Measurements from ENCODE around the gene CCDC78.

The CCDC78 gene

DNA sequence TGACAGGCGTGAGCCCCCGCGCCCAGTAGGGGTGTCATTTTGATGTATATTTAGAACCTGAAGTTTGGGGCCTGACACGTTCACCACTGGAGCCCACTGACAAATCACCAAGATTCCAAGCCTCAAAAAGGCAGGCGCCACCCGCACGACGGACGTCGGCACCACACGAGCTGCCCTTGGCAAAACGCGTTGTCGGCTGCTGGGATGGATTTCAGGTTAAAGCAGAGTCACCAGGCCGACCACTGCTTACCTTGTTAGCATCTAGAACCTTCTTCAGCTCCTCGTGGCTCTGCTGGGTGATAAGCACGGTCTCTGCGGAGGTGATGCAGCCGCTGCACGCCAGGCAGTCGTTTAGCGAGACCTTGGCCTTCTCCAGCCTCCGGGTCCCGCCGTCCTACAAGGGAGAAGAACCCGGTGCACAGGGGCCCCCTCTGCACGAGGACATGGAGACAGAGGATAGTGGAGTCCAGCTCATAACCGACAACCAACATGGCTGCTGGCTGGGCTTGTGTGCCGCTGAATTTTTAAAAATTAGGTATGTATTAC is 10.8 kb upstream of the CCDC78 start:
- DNase-seq: no peak

DNA sequence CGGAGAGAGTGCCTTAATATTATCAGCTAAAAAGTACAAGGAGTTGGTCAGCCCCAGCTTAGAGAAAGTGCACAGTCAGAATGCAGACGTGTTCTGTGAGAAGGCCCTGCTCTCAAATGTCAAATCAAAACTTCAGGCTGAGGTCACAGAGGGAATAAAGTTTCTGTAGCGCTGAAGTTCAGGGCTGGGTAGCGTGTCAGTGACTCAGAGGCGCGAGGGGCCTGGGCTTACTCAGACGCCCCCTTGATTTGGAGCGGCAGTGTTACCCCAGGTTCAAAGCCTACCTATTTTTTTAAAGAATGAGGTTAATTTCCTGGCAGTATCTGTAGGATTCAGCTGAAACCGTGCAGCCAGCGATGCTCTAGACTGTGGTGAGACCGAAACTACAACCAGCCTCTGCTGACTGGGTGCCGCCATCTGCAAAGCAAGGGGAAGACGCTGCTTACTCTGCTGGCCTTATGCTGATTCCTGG is 9.8 kb upstream of the CCDC78 start:
- no peak for DNase-seq

DNA sequence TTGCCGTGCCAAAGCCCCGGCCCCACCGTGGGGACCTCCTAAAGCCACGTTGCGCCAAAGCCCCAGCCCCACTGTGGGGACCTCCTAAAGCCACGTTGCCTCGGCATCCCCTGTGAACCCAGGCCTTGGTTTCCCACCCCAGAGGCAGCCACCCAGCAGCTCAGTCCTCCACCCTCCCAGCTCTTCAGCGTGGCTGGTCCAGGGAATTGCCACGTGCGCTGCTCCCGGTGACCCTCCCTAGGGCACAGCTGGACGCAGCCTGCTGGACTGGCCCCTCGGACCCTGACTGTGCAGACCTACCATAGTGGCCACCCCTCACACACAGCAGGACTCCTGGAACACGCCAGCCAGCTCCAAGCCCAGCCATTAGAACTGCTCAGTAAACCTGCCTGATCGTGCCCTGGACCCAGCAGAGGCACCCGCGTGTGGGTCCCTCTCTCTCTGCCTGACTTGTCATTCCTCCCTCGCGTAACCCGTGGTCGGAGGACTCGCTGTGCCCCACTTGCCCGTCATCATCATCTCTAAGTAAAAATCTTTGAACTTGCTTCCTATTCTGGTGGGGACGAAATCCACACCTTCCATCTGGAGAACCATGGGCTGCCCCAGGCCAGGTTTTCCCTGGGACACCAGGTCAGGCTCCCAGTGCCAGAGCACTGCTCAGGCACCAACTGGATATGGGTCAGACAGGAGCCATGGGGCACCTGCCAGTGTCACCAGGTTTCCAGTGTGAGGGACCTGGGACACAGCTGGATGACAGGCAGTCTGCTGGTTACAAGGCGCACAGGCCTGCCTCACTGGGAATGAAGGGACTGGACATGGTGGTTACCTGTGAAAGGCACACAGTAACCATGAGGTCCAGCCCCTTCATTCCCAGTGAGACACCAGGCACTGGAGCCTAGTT is 9.0 kb upstream of the CCDC78 start:
- DNase-seq: no peak

DNA sequence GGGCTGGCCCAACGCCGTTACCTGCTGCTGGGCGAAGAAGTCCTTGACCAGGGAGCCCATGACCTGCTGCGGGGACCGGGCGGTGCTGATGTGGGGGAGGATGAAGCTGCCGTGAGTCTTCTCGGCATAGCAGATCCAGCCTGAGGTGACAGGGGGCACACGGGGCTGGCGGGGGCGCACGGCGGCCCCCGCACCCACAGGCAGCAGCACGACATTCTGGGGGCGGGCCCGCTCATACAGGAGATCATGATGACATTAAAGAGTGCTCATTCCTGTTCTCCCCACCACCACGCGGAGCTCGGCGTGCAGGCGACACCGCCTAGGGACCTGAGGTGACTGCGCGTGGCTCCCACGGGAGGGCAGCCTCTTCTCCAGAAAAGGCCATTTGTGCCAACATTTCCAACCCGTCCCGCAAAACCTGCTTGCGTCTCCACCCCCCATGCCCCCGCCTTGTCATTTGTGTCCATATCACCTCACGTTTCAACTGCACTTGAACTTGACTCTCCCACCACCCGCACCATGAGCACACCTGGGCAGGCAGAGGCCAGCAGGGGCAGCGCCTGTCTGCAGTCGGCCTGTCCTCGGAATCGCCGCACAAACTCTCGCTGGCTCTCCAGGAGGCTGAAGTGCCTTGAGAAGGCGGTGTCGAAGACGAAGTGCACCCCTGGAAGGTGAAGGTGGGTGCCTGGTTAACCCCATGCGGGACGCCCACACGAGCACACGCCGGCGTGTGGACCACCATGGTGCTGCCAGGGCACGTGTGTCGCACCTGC is 8.2 kb upstream of the CCDC78 start:
- no peak for DNase-seq

DNA sequence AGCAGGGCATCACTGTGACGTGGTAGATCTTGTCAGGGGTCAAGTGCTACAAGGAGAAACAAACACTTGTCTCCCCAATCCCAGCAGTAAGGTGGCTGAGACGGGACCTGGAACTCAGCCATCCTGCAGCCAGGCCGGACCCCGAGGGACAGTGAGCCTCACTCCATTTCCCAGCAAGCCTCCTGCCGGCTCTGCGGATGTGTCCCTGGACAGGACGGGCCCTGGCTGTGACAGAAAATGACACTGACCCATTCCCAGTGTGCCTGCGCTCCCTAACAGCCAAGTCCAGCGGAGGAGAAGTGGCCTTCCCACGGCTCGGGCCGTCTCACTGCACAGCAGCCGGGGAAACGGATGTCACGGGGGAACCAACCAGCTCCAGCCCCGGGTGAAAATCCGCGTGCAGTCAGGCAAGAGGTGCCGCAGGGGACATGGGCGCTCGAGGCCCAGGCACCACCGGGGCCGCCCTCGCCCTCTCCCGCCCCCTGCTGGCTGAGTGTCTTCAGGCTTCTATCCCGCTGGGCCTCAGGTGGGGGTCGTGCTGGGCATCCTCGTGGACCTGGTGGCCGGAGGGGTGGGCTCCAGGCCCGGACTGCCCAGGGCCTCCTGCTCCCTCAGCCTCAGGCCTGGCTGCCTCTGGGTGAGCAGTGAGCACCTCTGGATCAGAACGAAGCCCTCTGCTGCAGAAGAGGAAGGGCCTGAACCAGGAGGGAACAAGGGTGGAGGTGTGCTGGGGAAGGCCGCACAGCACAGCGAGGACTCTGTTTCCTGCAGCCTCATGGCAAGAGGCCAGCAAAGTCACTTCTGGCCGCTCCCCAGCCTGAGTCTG is 7.4 kb upstream of the CCDC78 start:
- DNase-seq: no peak

DNA sequence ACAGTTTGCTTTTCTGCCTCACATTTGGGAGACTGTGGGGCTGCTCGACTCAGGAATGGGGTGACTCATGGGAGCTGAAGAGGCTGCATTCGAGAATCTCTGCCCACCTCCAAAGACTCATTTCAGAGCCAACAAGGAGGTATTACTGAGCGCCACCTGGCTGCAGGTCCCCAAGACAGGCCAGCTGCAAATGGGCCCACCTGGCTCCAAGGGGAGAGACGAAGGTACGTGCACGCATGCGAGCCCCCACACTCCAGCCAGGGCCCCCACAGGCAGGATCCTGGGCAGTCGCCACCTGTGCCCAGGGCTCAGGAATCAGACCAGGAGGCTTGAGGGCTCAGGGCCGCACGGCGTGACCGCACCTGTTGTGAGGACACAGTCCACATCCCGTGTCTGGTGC is 6.7 kb upstream of the CCDC78 start:
- DNase-seq: no peak

DNA sequence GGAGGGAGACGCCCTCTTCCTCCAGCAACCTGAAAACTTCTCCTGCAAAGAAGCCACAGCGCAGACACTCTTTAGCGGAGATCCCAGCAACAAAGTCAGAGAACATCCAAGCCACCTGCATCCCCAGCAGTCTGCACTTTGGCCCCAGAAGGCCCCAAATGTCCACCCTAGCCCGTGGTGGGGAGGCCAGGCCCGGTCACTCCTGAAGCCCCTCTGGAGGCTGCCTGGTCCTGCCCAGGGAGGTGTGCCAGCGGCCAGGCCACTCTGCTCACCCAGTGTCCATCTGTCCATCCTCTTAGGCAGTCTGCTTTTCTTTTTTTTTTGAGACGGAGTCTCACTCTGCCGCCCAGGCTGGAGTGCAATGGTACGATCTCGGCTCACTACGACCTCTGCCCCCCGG is 6.1 kb upstream of the CCDC78 start:
- DNase-seq: no peak

DNA sequence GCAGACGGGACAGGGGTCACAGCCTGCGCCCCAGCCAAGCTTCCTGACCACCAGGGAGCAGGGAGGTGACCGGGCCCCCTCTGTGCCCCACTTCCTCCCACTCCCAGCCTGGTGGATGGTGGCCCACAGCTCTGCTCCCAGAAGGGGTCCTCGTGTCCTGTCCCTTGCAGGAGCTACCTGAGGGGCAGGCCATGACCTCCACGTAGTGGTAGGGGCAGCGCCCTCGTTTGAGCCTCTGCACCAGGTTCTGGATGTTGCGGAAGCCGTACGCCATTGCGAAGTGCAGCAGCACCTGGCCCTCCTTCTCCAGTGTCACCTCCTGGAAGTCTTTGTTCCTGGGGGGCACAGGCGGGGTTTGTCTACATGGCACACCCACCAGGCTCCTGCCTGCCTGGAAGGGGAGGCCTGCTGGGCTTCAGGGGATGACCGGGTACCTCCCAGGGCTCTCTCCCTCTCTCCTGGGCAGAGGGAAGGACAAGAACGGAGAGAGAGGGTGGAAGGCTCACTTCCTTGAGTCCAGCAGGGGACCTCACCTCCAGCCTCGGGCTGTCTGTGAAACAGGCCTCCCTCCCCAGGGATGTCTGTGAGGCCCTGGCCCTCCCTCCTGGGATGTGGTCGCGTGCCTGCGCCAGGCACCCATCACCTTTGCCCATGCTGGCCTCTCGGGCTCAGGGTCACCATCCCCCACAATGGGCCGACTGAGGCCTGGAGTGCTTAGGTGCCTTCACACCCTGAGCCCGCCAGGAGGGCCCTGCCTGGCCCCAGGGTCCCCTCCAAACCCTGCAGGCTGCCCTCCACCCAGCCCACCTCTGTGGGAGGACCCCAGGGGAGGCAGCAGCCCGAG is 4.6 kb upstream of the CCDC78 start:
- DNase-seq: no peak

DNA sequence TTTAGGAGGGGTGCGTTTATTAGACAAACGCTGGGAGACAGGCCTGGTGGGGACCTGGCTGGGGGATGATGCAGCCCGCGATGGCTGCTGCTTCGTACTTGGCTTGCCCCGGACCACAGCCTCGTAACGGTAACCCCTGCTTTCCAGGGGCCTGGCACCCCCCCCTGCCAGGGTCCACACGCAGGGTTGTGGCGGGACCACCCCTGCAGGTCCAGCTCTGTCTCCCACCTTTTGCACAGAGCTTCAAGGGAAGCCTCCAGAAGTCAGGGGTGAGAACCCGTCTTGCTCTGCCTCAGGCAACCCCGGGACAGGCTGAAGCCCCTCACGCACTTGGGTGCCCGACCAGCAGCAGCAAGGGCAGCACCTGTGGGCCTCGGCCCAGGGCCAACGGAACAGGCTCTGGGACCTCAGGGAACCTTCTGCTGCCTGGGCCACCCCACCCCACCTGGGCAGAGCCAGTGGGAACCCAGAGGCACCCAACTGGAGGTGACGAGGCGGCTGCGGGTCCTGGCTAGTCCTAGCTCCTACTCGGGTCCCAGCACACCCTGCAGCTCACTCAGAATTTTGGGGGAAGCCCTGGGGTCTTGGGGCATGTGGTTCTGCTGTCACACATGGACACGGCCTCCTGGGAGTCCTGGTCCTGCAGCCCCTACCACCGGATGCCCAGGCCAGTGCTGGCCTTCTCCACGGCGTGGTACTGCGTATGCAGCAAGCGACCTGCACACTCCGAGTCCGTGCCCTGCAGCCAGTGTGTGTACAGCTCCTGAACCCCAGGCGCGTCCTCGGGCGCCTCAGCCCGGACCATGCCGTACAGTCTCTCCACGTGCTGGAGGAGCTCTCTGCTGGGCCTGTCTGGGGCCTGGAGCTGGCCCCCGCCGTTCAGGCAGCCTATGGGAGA is 3.8 kb upstream of the CCDC78 start:
- DNase-seq: no peak

DNA sequence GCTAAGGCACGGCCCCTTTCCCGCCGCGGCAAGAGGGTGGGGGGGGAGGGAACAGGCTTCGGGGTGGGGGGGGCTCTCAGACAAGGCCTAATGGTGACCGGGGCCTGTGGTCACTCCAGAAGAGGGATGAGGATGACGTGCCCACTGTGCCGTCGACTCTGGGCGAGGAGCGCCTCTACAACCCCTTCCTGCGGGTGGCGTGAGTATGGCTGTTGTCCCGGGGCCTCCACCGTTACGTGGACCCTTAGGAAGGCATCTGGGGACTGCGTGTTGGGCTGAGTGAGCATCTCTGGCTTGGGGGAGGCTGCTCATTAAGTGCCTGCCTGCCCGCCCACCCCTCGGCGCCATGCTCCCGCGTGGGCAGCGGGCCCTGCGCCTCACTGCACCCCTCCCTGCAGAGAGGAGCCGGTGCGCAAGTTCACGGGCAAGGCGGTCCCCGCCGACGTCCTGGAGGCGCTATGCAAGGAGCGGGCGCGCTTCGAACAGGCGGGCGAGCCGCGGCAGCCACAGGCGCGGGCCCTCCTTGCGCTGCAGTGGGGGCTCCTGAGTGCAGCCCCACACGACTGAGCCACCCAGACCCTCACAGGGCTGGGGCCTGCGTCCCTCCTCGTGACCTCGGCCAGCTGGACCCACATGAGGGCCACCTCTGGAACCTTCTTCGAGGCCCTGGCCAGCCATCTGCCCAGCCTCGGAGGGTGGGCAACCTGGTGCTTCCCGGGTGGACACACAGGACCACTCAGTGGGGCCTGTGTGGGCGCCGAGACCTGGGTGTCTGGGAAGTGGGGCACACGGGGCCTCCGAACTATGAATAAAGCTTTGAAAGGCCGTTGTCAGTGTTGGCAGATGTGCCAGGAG is 2.9 kb upstream of the CCDC78 start:
- DNase-seq: no peak

DNA sequence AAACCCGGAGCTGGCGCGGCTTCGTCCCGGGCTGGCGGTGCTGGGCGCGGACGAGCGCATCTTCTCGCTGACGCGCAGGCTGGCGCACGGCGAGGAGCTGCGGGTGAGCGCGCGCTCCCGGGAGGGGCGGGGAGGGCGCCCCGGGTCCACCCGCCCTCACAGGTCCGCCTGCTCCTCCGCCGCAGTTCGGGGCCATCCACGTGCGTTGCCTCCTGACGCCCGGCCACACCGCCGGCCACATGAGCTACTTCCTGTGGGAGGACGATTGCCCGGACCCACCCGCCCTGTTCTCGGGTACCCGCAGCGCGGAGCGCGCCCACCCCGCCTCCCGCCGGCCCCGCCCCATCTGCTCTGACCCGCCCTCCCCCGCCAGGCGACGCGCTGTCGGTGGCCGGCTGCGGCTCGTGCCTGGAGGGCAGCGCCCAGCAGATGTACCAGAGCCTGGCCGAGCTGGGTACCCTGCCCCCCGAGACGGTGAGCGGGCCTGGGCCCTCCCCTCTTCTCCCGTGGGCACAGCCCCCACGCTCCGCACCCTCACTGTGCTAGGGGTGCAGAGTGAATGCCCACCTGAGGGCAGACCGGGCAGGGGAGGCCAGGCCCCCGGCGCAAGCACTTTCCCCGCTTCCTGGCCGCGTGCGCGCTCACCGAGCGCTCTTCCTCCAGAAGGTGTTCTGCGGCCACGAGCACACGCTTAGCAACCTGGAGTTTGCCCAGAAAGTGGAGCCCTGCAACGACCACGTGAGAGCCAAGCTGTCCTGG is 2.1 kb upstream of the CCDC78 start:
- DNase-seq: no peak

DNA sequence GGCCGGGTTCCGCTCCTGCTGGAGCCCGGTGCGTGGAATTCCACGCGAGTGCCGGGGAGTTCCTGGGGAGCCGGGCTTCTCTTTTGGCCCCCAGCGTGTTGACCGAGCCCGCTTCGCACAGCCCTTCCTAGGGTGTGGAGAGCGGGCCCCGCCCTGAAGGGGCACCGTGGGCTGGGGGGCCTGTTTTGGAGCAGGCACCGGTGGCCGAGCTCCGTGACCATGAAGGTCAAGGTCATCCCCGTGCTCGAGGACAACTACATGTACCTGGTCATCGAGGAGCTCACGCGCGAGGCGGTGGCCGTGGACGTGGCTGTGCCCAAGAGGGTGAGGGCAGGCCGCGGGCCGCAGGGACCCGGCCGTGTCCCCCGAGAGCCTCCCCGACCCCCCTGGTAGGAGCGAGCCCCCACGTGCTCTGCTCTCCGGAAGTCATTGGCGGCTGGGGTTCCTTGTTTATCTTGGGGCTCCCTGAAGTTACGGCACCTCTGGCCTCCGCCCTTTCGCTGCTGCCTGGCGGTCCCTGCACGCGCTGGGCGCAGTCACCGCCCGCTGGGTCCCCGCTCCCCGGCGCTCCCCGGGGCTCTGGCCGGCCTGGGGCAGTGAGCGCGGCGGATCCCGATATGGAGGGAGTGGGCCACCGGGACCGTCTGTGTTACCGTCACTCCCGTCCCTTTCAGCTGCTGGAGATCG is 1.2 kb upstream of the CCDC78 start:
- DNase-seq: no peak

DNA sequence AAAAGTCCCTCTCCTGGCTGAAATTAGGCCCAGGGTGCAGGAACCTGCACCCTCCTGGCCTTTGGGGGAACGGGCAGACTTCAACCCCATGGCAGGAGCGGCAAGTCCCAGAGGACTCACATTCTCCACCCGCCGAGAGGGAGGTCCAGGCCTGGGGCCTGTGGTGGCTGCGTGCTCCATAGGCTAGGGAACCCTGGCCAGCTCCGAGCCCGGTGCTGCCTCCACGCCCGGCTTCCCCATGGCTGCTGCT is 130 bp downstream of the CCDC78 start:
- no peak for DNase-seq

DNA sequence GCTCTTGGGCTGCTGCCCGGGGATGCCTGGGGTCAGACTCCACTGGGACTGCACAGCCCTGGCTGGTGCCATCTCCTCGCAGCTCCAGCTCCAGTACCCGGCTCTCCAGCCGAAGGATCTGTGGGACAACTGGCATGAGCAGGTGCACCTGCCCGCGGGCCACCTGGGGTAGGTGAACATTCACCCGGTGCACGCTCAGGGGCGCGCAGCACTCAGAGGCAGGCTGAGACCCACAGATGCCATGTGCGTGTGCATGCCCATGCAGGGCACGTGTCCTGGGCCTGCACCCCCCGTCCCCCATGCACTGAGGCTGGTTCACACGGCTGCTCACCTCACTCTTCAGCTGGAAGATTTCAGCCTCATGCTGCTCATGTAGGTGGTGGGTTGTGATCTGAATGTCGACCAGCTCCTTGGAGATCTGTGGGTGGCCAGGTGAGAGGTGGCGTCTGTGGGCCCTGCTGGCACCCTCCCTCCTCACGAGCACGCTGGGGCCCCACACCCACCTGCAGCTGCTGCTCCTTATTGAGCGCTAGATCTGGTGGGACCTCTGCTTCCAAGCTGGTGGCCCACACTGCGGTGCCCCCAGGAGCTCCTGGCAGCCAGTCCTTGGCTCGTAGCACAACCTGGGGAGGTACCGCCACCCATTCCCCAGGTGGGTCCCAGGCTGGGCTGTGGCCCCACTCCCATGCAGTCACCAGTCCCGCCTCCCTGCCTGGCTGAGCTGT is 618 bp downstream of the CCDC78 start:
- DNase-seq: no peak

DNA sequence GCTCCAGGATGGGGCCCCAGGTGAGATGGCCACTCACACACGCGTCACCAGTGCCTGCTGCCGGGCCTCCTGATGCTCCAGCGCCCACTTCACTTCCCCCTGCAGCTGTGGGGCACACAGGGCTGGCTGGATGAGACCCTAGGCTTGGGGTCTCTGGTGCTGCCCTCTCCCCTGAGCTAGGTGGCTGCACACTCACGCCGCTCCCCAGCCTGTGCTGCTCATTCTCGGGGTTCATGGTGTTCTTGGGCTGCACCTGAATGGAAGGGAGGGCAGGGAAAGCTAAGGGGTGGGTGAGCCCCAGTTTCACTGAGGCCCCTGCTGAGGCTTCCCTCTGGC is 1.2 kb downstream of the CCDC78 start:
- DNase-seq: no peak

DNA sequence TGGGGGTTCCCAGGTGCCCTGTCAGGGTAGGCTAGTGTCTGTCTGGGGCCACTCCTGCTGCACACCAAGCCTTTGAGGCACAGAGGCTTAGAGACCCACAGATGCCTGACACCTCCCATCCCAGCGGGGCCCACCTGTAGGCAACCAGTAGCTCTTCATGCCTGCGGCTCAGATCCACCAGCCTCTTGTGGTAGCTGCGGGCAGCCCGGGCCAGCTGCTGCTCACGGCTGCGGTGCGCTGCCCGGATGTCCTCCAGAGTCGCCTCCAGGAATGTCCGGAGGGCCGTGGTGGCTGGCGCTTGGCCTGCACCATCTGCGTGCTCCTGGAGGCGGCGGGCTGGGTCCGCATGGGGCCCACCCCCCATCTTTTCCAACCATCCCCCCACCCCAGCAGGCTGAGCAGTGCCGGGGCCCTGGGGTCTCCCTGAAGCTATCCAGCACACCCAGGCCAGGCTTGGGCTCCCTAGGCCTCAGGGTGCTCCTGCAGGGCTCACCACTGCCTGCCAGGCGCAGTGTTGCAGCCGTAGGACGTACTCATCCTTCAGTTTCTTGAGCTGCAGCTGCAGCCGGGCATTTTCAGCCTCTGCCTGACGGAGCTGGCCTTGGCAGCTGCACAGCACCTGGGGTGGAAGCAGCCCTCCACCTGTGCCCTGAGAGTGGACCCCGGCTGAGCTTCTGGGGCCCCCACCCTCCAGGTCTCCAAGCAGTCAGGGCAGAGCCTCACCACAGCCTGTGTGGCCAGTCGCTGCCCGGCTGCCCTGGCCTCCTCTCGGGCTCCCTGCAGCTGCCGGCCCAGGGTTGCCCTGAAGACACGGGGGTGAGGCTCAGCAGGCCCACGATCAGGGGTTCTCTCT is 1.8 kb downstream of the CCDC78 start:
- DNase-seq: no peak

DNA sequence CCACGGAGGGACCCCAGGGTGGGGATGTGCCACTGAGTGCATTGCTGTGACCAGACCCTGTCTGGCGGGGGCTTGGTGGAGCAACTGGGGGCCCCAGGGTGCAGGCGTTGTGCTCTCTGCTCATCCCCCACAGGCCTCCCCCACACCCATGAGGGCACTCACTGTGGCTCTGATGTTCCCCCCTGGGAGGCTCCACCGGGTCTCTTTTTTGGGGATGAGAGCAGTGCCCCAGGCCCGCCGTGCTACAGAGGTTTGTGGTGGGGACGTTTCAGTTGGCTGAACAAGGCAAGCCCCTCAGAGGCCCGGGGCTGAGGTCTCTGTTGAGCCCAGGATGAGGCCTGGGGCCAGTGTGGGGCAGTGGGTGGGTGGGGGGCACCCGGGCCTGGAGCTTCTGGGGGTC is 2.5 kb downstream of the CCDC78 start:
- no peak for DNase-seq
